ENCODE results near the gene HOXA3. TPM values are rescaled to one million over a fixed set of nuclear protein-coding genes. Genes with fewer than 3 reads are reported as not detected.

The HOXA3 gene
- total and polyA plus RNA-seq, 2 of the 8 experiments (the other 6 are each of a cell fraction or from before 2014, with no cell fraction given): not detected

DNA sequence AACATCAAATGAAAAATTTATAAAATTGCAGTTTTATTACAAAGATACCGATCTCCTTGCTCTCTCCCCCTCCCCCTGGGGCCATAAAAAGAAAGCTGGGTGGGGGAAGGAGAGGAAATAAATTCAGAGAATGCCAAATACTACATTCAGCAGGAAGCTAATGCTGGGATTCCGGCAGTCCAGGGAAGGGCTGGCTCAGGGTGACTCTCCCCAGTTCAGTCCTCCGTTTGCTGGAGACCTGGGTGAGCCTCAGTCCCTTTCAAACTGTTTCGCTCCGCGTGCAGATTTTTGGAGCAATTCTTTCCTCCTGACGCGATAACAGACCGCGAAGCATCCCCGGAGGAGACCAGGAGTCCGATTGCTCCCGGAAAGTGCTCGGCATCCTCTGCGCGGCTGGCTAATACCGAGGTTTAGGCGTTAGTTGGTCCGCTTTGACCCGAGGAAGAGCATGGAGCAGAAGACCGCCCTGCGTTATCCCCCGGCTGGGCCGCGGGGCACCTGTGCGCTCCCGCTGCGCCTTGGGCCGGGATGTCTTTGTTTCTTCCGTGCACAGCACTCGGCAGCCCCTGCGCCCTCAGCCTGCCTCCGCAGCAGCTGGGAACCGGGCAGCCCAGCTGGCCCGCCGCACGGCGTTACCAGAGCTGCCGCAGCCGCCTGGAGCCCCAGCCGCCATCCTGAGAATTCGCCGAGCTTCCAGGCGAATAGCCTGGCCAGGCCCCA, 46.0 kb downstream of the HOXA3 start:
- WGBS, 2 experiments (ENCODE audit: extremely low coverage in 1 of 2, insufficient coverage in 1 of 2, insufficient read length in 1 of 2, insufficient replicate concordance in 2 of 2, low coverage in 1 of 2, low lambda C conversion rate in 2 of 2, missing lambda C conversion rate in 1 of 2): 2% methylated on average over 44 of the region's 44 CpGs; no CpG with 5 or more reads in 1 of the 2 experiments
- Histone ChIP-seq H3K36me3 (ENCODE audit: control insufficient read depth in 2 of 4, insufficient read depth in 4 of 4, low read length in 3 of 4) (peaks cover 0 to 14% (median 0%) of the 10 kb centered on the region in 4 experiments; a peak in 1 of 8 replicates), H3K27ac (ENCODE audit: low read depth, low read length) (no peak overlapping the region), H3K27me3 (replicated peaks in 1 of 4; ENCODE audit: control insufficient read depth in 3 of 4, extremely low read depth in 1 of 4, insufficient read depth in 3 of 4, low read length in 3 of 4) (peaks cover 98 to 100% (median 99%) of the 10 kb centered on the region in 4 experiments), H2AFZ (ENCODE audit: low read length) (no peak overlapping the region), H3K4me1 (replicated peaks in 1 of 4; ENCODE audit: control insufficient read depth in 3 of 4, insufficient read depth in 4 of 4, low read length in 3 of 4) (peaks cover 0 to 15% (median 8%) of the 10 kb centered on the region in 4 experiments; a peak in 5 of 7 replicates), H3K23me2 (ENCODE audit: low read depth, low read length) (0 out of 2 replicates have a peak, but pooled peaks cover 1% of the 10 kb centered on the region), H3K9ac (replicated peaks in 1 of 4; ENCODE audit: extremely low read depth in 1 of 4, low read depth in 3 of 4, low read length in 3 of 4) (no peak overlapping the region), H2BK5ac (ENCODE audit: low read depth, low read length) (no peak overlapping the region), H4K91ac (replicated peaks; ENCODE audit: insufficient read length, low read length) (no peak overlapping the region), H3K4me2 (ENCODE audit: insufficient read depth in 1 of 2, low read depth in 2 of 2, low read length in 2 of 2) (peak overlapping the region; percentile 5 to 50; a peak in 3 of 4 replicates), H3K79me2 (ENCODE audit: control insufficient read depth in 1 of 2, insufficient read depth in 2 of 2, low read length in 2 of 2) (no peaks in the 10 kb centered on the region), H3K79me1 (ENCODE audit: low read depth, low read length) (no peaks in the 10 kb centered on the region), H3K4ac (replicated peaks; ENCODE audit: insufficient read length, low read depth, low read length) (no peak overlapping the region), H3K56ac (replicated peaks; ENCODE audit: insufficient read length, low read depth, low read length) (no peak overlapping the region), H3K4me3 (ENCODE audit: extremely low read depth in 1 of 4, insufficient read depth in 2 of 4, low read depth in 3 of 4, low read length in 4 of 4) (peak overlapping the region in 1 of 4 experiments; percentile 25; a peak in 1 of 8 replicates), H3K9me3 (ENCODE audit: insufficient read depth in 2 of 2, low read depth in 1 of 2, low read length in 1 of 2) (no peaks in the 10 kb centered on the region), H3K14ac (ENCODE audit: insufficient read length) (no peak overlapping the region), H2AK5ac (ENCODE audit: low read depth, low read length) (no peak overlapping the region), H2BK12ac (ENCODE audit: low read depth, low read length) (no peak overlapping the region), H4K5ac (ENCODE audit: insufficient read length, low read depth, low read length) (no peak overlapping the region), H2BK20ac (ENCODE audit: low read length) (0 out of 2 replicates have a peak overlapping the region, but pooled peaks have one; percentile 48), H3K23ac (ENCODE audit: insufficient read length) (no peak overlapping the region), H4K8ac (ENCODE audit: extremely low read depth, insufficient read depth, low read length) (0 out of 2 replicates have a peak overlapping the region, but pooled peaks have one; percentile 7), H3K18ac (ENCODE audit: extremely low read depth, low read length) (no peak overlapping the region), H2BK15ac (ENCODE audit: low read length) (no peak overlapping the region), H4K20me1 (replicated peaks in 1 of 2; ENCODE audit: control insufficient read depth in 1 of 2, insufficient read depth in 2 of 2, low read length in 2 of 2) (peaks cover 25 to 40% of the 10 kb centered on the region in 2 experiments), H2BK120ac (replicated peaks; ENCODE audit: low read depth, low read length) (no peak overlapping the region)
- POLR2A ChIA-PET (ENCODE audit: partially characterized antibody): interaction anchor here (1.3 to 2.8 kb wide), 2 partner anchors 10 to 12 kb away, joined by 5 to 6 read pairs; partner anchors contain the start of gene HOXA1
- CTCF ChIA-PET (ENCODE audit: partially characterized antibody): interaction anchor here (0.6 to 2.9 kb wide), 11 partner anchors 10 to 131 kb away, joined by 3 to 13 read pairs (median 3); partner anchors contain the start of gene HOXA5
- FAIRE-seq: no peak
- peak in 1 of 2 experiments; percentile 68 for DNase-seq (ENCODE audit: low read depth in 1 of 2, low spot score in 2 of 2)
- peak; percentile 93 for TF ChIP-seq SUZ12 (IDR thresholded peaks at IDR 0.05; ENCODE audit: low read length)
- no peak for TF ChIP-seq NANOG (IDR thresholded peaks at IDR 0.05; ENCODE audit: insufficient read depth, low read depth, low read length, poor library complexity, severe bottlenecking)
- TF ChIP-seq, protein P1, sequence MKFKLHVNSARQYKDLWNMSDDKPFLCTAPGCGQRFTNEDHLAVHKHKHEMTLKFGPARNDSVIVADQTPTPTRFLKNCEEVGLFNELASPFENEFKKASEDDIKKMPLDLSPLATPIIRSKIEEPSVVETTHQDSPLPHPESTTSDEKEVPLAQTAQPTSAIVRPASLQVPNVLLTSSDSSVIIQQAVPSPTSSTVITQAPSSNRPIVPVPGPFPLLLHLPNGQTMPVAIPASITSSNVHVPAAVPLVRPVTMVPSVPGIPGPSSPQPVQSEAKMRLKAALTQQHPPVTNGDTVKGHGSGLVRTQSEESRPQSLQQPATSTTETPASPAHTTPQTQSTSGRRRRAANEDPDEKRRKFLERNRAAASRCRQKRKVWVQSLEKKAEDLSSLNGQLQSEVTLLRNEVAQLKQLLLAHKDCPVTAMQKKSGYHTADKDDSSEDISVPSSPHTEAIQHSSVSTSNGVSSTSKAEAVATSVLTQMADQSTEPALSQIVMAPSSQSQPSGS (IDR thresholded peaks at IDR 0.05; ENCODE audit: low read length): no peak
- TF ChIP-seq GTF2F1 (IDR thresholded peaks at IDR 0.05; ENCODE audit: borderline replicate concordance, low read depth, low read length): no peak
- TF ChIP-seq BRCA1 (IDR thresholded peaks at IDR 0.05; ENCODE audit: low read depth, low read length): no peak
- peak; percentile 86; the same call in 1 of the 2 replicates for TF ChIP-seq CBX8 (IDR thresholded peaks at IDR 0.05; ENCODE audit: borderline replicate concordance, low read depth, low read length)
- TF ChIP-seq EGR1 (IDR thresholded peaks at IDR 0.05; ENCODE audit: borderline replicate concordance, low read depth, low read length): no peak
- no peak for TF ChIP-seq SIX5 (IDR thresholded peaks at IDR 0.05; ENCODE audit: low read depth, low read length)
- TF ChIP-seq SRF (IDR thresholded peaks at IDR 0.05; ENCODE audit: low read depth, low read length): no peak
